Omental fat pad (tissue), 4 donors: ENCODE measurements around the gene GPR151. TPM values are rescaled to one million over a fixed set of nuclear protein-coding genes. Genes with fewer than 3 reads are reported as not detected.

ENCODE experiments used
- ATAC-seq: fragments of 150-250 bp; one replicate; pipeline ENCODE4 v1.9.1; 2016; ENCODE audit warnings: mild to moderate bottlenecking, moderate library complexity; ENCODE audit not compliant: low FRiP score
- DNase-seq: peaks from one replicate; pipeline ENCODE4 v3.0.0-alpha.2; 2019; ENCODE audit warnings: low spot score
- total RNA-seq, 4 donors: library from RNA; depleted of rRNA; stranded (reverse); fragments of >200 nt; gene quantifications; one replicate each; pipeline ENCODE4 v1.1.0, GENCODE V29; 2016
- TF ChIP-seq, protein P1 (sequence below), 3 donors: fragments of 450-650 bp; IDR thresholded peaks; one replicate each; pipeline ENCODE4 v1.5.1; 2016 to 2017; ENCODE audit warnings: antibody characterized with exemption in 3 of 3, mild to moderate bottlenecking in 3 of 3, moderate library complexity in 2 of 3

GPR151 gene
- total RNA-seq, 4 donors from 2014 or later, result not detected

GRCh38 chr5:146538432-146538831 is 22.4 kb upstream of the GPR151 start:
- DNase-seq, result no peak
- TF ChIP-seq, protein P1, sequence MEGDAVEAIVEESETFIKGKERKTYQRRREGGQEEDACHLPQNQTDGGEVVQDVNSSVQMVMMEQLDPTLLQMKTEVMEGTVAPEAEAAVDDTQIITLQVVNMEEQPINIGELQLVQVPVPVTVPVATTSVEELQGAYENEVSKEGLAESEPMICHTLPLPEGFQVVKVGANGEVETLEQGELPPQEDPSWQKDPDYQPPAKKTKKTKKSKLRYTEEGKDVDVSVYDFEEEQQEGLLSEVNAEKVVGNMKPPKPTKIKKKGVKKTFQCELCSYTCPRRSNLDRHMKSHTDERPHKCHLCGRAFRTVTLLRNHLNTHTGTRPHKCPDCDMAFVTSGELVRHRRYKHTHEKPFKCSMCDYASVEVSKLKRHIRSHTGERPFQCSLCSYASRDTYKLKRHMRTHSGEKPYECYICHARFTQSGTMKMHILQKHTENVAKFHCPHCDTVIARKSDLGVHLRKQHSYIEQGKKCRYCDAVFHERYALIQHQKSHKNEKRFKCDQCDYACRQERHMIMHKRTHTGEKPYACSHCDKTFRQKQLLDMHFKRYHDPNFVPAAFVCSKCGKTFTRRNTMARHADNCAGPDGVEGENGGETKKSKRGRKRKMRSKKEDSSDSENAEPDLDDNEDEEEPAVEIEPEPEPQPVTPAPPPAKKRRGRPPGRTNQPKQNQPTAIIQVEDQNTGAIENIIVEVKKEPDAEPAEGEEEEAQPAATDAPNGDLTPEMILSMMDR (IDR thresholded peaks at IDR 0.05), result no peak

DNA sequence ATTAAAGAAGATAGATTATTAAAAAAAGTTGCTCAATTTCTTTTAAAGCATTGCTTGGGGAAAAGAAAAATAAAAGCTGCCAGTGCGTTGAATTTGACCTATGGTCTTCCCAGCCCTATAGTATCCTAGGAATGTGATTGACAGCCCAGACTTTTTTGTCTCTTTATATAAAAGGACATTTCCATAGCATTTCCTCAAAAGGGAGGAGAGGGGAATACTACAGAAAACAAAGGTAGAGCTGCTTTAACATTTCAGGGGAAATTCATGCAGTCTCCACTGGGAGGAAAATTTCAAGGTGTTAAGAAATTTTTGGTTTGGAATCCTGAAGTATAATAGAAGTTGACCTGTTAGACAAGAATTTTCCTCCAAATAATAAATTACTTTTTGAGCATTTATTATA is 17.9 kb upstream of the GPR151 start:
- no peak for ATAC-seq
- DNase-seq, result no peak
- TF ChIP-seq, protein P1 (IDR thresholded peaks at IDR 0.05), result no peak

More at GRCh38 chr5:146538432-146538831, 22.4 kb upstream of the GPR151 start:
- ATAC-seq, result no peak

- TF ChIP-seq, protein P1 (IDR thresholded peaks at IDR 0.05), result peak in 1 of 3 donors; percentile 34
- DNase-seq (peak; percentile 58), ATAC-seq (no peak)
Measured at GRCh38 chr5:146533260-146533857, 17.4 kb upstream of the GPR151 start.

DNA sequence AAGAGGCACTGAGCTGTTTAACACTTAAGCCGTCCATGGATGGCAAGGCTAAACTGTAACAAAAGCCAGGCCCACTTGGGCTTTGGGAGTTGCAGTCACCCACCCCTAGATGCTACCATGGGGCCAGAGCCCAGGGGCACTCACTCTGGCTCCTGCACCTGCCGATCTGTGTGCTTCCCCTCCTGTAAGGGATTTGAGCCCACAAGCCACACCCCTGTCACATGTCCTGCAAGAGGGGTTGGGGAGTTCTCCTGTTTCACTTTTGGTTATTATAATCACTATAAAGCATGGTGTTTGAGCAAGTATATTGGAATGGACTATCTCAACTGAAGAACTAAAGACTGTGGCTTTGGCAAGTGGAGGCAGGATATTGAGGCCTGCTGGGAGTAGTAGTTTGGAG is 14.0 kb upstream of the GPR151 start:
- DNase-seq, result no peak
- TF ChIP-seq, protein P1 (IDR thresholded peaks at IDR 0.05), result no peak
- ATAC-seq, result no peak

DNA sequence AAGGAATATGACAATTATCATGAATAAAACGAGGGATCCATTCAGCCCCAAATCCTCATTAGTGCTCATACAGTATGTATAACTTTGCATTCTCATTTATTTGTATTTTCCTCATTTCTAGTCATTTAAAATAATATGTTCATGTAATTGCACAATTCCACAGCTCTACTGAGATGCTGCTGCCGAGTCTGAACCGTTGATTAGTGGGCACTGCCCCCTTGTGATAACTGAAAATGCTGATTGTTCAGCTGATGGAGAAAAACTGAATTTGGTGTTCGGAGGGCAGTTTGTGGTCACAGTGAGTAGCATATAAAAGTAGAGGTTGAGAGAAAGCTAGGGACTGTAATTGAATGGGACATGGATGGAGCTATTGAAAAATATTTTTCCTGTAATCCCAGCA is 12.2 kb upstream of the GPR151 start:
- ATAC-seq (no peak), DNase-seq (no peak)
- TF ChIP-seq, protein P1 (IDR thresholded peaks at IDR 0.05), result no peak

GRCh38 chr5:146527785-146528184 is 11.8 kb upstream of the GPR151 start:
- ATAC-seq (no peak), DNase-seq (no peak)
- TF ChIP-seq, protein P1 (IDR thresholded peaks at IDR 0.05), result no peak

DNA sequence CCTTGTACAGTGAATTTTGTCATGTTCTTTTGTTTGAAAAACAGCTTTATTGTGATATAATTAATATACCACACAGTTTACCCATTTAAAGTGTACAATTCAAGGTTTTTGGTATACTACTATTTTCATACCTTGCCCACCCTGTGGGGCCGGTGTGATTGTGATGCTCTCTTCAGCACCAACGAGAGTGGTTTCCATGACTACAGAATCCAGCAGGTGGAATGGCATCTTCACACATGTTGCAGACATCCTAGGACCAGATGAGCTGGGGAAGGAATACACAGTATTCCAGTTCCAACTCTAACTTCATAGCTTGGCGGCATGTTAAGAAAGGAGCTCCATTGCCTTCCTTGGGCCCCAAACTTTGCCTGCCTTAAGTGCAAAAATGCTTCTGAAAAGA is 7.7 kb upstream of the GPR151 start:
- TF ChIP-seq, protein P1 (IDR thresholded peaks at IDR 0.05), result no peak
- DNase-seq, result no peak
- no peak for ATAC-seq
